ENCODE data around the gene FOXO1.

GRCh38 chr13:40534456-40534855 lies 132.0 kb downstream of the FOXO1 start:
- TF ChIP-seq, protein P1, sequence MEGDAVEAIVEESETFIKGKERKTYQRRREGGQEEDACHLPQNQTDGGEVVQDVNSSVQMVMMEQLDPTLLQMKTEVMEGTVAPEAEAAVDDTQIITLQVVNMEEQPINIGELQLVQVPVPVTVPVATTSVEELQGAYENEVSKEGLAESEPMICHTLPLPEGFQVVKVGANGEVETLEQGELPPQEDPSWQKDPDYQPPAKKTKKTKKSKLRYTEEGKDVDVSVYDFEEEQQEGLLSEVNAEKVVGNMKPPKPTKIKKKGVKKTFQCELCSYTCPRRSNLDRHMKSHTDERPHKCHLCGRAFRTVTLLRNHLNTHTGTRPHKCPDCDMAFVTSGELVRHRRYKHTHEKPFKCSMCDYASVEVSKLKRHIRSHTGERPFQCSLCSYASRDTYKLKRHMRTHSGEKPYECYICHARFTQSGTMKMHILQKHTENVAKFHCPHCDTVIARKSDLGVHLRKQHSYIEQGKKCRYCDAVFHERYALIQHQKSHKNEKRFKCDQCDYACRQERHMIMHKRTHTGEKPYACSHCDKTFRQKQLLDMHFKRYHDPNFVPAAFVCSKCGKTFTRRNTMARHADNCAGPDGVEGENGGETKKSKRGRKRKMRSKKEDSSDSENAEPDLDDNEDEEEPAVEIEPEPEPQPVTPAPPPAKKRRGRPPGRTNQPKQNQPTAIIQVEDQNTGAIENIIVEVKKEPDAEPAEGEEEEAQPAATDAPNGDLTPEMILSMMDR (IDR thresholded peaks at IDR 0.05 in 4 of 5, conservative IDR thresholded peaks at IDR 0.05 in 1 of 5) = no peak
- no peak for TF ChIP-seq POLR2A (IDR thresholded peaks at IDR 0.05)

All from gastrocnemius medialis (tissue), 4 donors.